ENCODE data around the gene ATP6V1C2.
A peak's percentile ranks its signal among the peaks of the same experiment; 100 is the strongest.

Gene ATP6V1C2

GRCh38 chr2:10721396-10722251, at the start of gene ATP6V1C2:
ATP6V1C2 (plus strand) TSS chr2:10721630; CDS start chr2:10722850, 1,220 bp downstream.
- no peaks in the 10 kb centered on the region for H3K36me3 ChIP-seq (ENCODE audit: insufficient read depth, low read length)
- H3K9me3 ChIP-seq (ENCODE audit: low read length), result no peaks in the 10 kb centered on the region
- H3K4me3 ChIP-seq (ENCODE audit: low read depth in 1 of 2, low read length in 2 of 2), result peak within 1 kb of the TSS; percentile 38 to 60
- peaks cover 8% of the 10 kb centered on the region for H3K4me1 ChIP-seq (ENCODE audit: insufficient read depth, low read length)
- no peak within 1 kb of the TSS for H3K9ac ChIP-seq (ENCODE audit: low read length)
- no peak within 1 kb of the TSS for H3K27ac ChIP-seq (ENCODE audit: low read depth, low read length)
- peaks cover 17 to 29% of the 10 kb centered on the region in 2 donors for H3K27me3 ChIP-seq (ENCODE audit: control insufficient read depth in 1 of 2, insufficient read depth in 2 of 2, low read length in 2 of 2)

- Histone ChIP-seq H3K27ac (ENCODE audit: low read depth, low read length) (no peak overlapping the region), H3K36me3 (ENCODE audit: insufficient read depth, low read length) (peaks cover 24% of the 10 kb centered on the region), H3K27me3 (ENCODE audit: control insufficient read depth in 1 of 2, insufficient read depth in 2 of 2, low read length in 2 of 2) (no peaks in the 10 kb centered on the region), H3K4me1 (ENCODE audit: insufficient read depth, low read length) (no peaks in the 10 kb centered on the region), H3K9me3 (ENCODE audit: low read length) (no peaks in the 10 kb centered on the region), H3K4me3 (ENCODE audit: low read depth in 1 of 2, low read length in 2 of 2) (no peak overlapping the region), H3K9ac (ENCODE audit: low read length) (no peak overlapping the region)
Observed at GRCh38 chr2:10675131-10675530, 46.3 kb upstream of the ATP6V1C2 start.

GRCh38 chr2:10678225-10678624, 43.2 kb upstream of the ATP6V1C2 start:
- Histone ChIP-seq H3K27ac (ENCODE audit: low read depth, low read length) (no peak overlapping the region), H3K4me3 (ENCODE audit: low read depth in 1 of 2, low read length in 2 of 2) (no peak overlapping the region), H3K9ac (ENCODE audit: low read length) (no peak overlapping the region), H3K36me3 (ENCODE audit: insufficient read depth, low read length) (peaks cover 26% of the 10 kb centered on the region), H3K9me3 (ENCODE audit: low read length) (no peaks in the 10 kb centered on the region), H3K27me3 (ENCODE audit: control insufficient read depth in 1 of 2, insufficient read depth in 2 of 2, low read length in 2 of 2) (no peaks in the 10 kb centered on the region), H3K4me1 (ENCODE audit: insufficient read depth, low read length) (no peaks in the 10 kb centered on the region)

GRCh38 chr2:10680214-10680613, 41.2 kb upstream of the ATP6V1C2 start:
- Histone ChIP-seq H3K4me3 (ENCODE audit: low read depth in 1 of 2, low read length in 2 of 2) (no peak overlapping the region), H3K9me3 (ENCODE audit: low read length) (no peaks in the 10 kb centered on the region), H3K9ac (ENCODE audit: low read length) (no peak overlapping the region), H3K4me1 (ENCODE audit: insufficient read depth, low read length) (no peaks in the 10 kb centered on the region), H3K27me3 (ENCODE audit: control insufficient read depth in 1 of 2, insufficient read depth in 2 of 2, low read length in 2 of 2) (no peaks in the 10 kb centered on the region), H3K27ac (ENCODE audit: low read depth, low read length) (no peak overlapping the region), H3K36me3 (ENCODE audit: insufficient read depth, low read length) (peaks cover 32% of the 10 kb centered on the region)

GRCh38 chr2:10680957-10681356, 40.5 kb upstream of the ATP6V1C2 start:
- no peak overlapping the region for H3K9ac ChIP-seq (ENCODE audit: low read length)
- H3K36me3 ChIP-seq (ENCODE audit: insufficient read depth, low read length), result peaks cover 27% of the 10 kb centered on the region
- no peaks in the 10 kb centered on the region for H3K27me3 ChIP-seq (ENCODE audit: control insufficient read depth in 1 of 2, insufficient read depth in 2 of 2, low read length in 2 of 2)
- H3K4me1 ChIP-seq (ENCODE audit: insufficient read depth, low read length), result no peaks in the 10 kb centered on the region
- H3K4me3 ChIP-seq (ENCODE audit: low read depth in 1 of 2, low read length in 2 of 2), result no peak overlapping the region
- H3K27ac ChIP-seq (ENCODE audit: low read depth, low read length), result no peak overlapping the region
- no peaks in the 10 kb centered on the region for H3K9me3 ChIP-seq (ENCODE audit: low read length)

- Histone ChIP-seq H3K36me3 (ENCODE audit: insufficient read depth, low read length) (peaks cover 10% of the 10 kb centered on the region), H3K4me3 (ENCODE audit: low read depth in 1 of 2, low read length in 2 of 2) (no peak overlapping the region), H3K9me3 (ENCODE audit: low read length) (no peaks in the 10 kb centered on the region), H3K9ac (ENCODE audit: low read length) (no peak overlapping the region), H3K27ac (ENCODE audit: low read depth, low read length) (no peak overlapping the region), H3K27me3 (ENCODE audit: control insufficient read depth in 1 of 2, insufficient read depth in 2 of 2, low read length in 2 of 2) (no peaks in the 10 kb centered on the region), H3K4me1 (ENCODE audit: insufficient read depth, low read length) (peaks cover 14% of the 10 kb centered on the region)
Observed at GRCh38 chr2:10686176-10686730, 35.2 kb upstream of the ATP6V1C2 start.

GRCh38 chr2:10688921-10689807, 32.3 kb upstream of the ATP6V1C2 start:
- Histone ChIP-seq H3K9ac (ENCODE audit: low read length) (peak overlapping the region; percentile 81), H3K27ac (ENCODE audit: low read depth, low read length) (peak overlapping the region; percentile 98), H3K36me3 (ENCODE audit: insufficient read depth, low read length) (no peaks in the 10 kb centered on the region), H3K9me3 (ENCODE audit: low read length) (no peaks in the 10 kb centered on the region), H3K4me1 (ENCODE audit: insufficient read depth, low read length) (peaks cover 14% of the 10 kb centered on the region), H3K4me3 (ENCODE audit: low read depth in 1 of 2, low read length in 2 of 2) (peak overlapping the region; percentile 88 to 97), H3K27me3 (ENCODE audit: control insufficient read depth in 1 of 2, insufficient read depth in 2 of 2, low read length in 2 of 2) (no peaks in the 10 kb centered on the region)

GRCh38 chr2:10691521-10691920, 29.9 kb upstream of the ATP6V1C2 start:
- H3K36me3 ChIP-seq (ENCODE audit: insufficient read depth, low read length), result no peaks in the 10 kb centered on the region
- no peak overlapping the region for H3K9ac ChIP-seq (ENCODE audit: low read length)
- no peaks in the 10 kb centered on the region for H3K9me3 ChIP-seq (ENCODE audit: low read length)
- peaks cover 14% of the 10 kb centered on the region for H3K4me1 ChIP-seq (ENCODE audit: insufficient read depth, low read length)
- no peak overlapping the region for H3K4me3 ChIP-seq (ENCODE audit: low read depth in 1 of 2, low read length in 2 of 2)
- no peaks in the 10 kb centered on the region for H3K27me3 ChIP-seq (ENCODE audit: control insufficient read depth in 1 of 2, insufficient read depth in 2 of 2, low read length in 2 of 2)
- no peak overlapping the region for H3K27ac ChIP-seq (ENCODE audit: low read depth, low read length)

GRCh38 chr2:10700078-10700803, 21.2 kb upstream of the ATP6V1C2 start:
- H3K36me3 ChIP-seq (ENCODE audit: insufficient read depth, low read length), result no peaks in the 10 kb centered on the region

GRCh38 chr2:10704034-10704594, 17.3 kb upstream of the ATP6V1C2 start:
- H3K9me3 ChIP-seq (ENCODE audit: low read length), result no peaks in the 10 kb centered on the region
- H3K27me3 ChIP-seq (ENCODE audit: control insufficient read depth in 1 of 2, insufficient read depth in 2 of 2, low read length in 2 of 2), result no peaks in the 10 kb centered on the region
- no peaks in the 10 kb centered on the region for H3K4me1 ChIP-seq (ENCODE audit: insufficient read depth, low read length)
- H3K36me3 ChIP-seq (ENCODE audit: insufficient read depth, low read length), result no peaks in the 10 kb centered on the region
- no peak overlapping the region for H3K4me3 ChIP-seq (ENCODE audit: low read depth in 1 of 2, low read length in 2 of 2)
- no peak overlapping the region for H3K27ac ChIP-seq (ENCODE audit: low read depth, low read length)
- no peak overlapping the region for H3K9ac ChIP-seq (ENCODE audit: low read length)

More at GRCh38 chr2:10700078-10700803, 21.2 kb upstream of the ATP6V1C2 start:
- Histone ChIP-seq H3K9ac (ENCODE audit: low read length) (no peak overlapping the region), H3K27ac (ENCODE audit: low read depth, low read length) (no peak overlapping the region), H3K4me3 (ENCODE audit: low read depth in 1 of 2, low read length in 2 of 2) (no peak overlapping the region), H3K27me3 (ENCODE audit: control insufficient read depth in 1 of 2, insufficient read depth in 2 of 2, low read length in 2 of 2) (no peaks in the 10 kb centered on the region), H3K4me1 (ENCODE audit: insufficient read depth, low read length) (no peaks in the 10 kb centered on the region), H3K9me3 (ENCODE audit: low read length) (no peaks in the 10 kb centered on the region)
